GM18867 (cell line): Measurements from ENCODE around the gene CNTNAP5.
"Not testable (repeated sequence)": the region's sequence is repeated elsewhere in the genome, so short reads cannot be mapped to it uniquely, and the experiment has no call there.

Experiments used
- ATAC-seq: cut with Tn5 transposase; IDR thresholded peaks from one replicate; pipeline ENCODE4 v1.9.1; 2021; ENCODE audit warnings: mild to moderate bottlenecking, moderate library complexity; ENCODE audit not compliant: unreplicated experiment

Gene CNTNAP5

GRCh38 chr2:124317628-124318027 is 292.5 kb downstream of the CNTNAP5 start:
- ATAC-seq = no peak

- ATAC-seq = no peak
These were observed 293.8 kb downstream of the CNTNAP5 start for GRCh38 chr2:124318913-124319312.

- no peak for ATAC-seq
These were observed 294.5 kb downstream of the CNTNAP5 start for GRCh38 chr2:124319577-124319976.

DNA sequence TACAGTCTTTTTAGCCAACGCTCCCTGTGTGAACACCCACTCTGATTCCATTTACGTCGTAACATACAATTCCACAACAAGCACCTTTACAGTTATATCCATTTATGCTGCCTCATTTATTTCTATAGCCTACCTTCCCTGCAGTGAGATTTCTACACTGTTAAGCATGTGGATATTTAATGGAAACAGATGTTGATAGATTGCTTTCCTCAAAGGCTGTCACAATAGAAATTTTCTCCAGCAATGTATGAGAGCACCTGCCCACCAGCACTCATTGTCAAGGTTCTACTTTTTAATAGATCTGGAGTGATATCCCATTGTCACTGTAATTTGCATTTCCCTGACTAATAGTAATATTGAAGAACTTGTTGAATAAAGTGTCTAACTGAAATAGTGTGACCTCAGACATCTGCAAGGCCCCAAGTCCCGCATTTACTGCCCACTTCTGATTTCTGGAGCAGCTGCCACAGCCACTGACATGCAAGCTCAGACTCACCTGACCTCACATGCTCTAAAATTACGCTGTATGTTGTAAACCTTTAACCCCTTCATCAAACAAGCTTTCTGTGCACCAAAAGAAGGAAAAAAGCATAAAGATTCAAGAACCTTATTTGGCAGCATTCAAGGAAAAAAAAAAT is 295.1 kb downstream of the CNTNAP5 start:
- no peak for ATAC-seq

GRCh38 chr2:124323321-124323720 is 298.2 kb downstream of the CNTNAP5 start:
- ATAC-seq = no peak

GRCh38 chr2:124325667-124326440 is 300.8 kb downstream of the CNTNAP5 start:
- no peak for ATAC-seq

- no peak for ATAC-seq
These were observed 302.2 kb downstream of the CNTNAP5 start for GRCh38 chr2:124327303-124327702.

GRCh38 chr2:124328397-124328796 is 303.3 kb downstream of the CNTNAP5 start:
- no peak for ATAC-seq

GRCh38 chr2:124333784-124334183 is 308.7 kb downstream of the CNTNAP5 start:
- ATAC-seq = no peak

- no peak for ATAC-seq
These were observed 310.0 kb downstream of the CNTNAP5 start for GRCh38 chr2:124335058-124335457.

GRCh38 chr2:124339709-124340108 is 314.6 kb downstream of the CNTNAP5 start:
- ATAC-seq = no peak

DNA sequence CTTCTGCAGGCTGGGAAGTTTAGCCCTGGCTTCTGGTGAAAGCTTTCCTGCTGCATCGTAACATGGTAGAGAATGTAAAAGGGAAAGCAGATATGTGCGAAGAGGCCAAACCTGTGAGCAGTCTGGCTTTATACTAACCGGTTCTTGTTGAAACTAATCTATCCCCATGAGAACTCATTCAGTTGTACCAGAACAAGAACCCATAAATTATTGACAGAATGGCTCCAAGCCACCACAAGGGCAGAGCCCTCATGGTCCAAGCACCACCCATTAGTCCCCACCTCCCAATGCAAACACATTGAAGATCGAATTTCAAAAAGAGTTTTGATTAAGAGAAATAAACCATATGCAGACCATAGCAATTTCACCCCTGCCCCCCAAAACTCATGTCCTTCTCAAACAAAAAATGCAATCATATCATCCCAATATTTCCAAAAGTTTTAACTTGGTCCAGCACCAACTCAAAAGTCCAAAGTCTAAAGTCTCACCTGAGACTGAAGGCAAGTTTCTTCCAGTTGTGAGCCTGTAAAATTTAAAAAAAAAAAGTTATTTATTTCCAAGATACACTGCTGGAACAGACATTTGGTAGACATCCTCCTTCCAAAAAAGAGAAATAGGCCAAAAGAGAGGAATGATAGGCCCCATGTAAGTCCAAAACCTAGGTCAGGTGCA is 318.9 kb downstream of the CNTNAP5 start:
- ATAC-seq = no peak

DNA sequence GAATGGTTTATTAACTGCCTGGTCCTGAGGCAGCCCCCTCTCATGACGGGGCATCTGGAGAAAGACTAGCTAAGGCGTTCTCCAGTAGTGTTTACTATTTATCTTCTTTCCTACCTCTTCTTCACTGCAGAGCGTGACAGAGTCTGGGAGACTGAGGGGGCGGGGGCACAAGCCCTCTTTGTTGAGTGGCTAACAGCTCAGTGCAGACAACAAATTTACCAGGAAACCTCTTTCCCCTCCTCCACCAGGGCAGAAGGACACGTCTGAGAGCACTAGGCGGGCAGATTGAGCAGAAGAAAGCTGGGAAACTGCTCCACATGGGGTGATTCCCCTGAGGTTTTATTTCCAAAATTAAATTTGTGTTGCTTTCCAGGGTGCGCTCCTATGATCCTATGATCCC is 322.1 kb downstream of the CNTNAP5 start:
- ATAC-seq = no peak

- no peak for ATAC-seq
These were observed 328.6 kb downstream of the CNTNAP5 start for GRCh38 chr2:124353656-124354055.

- no peak for ATAC-seq
These were observed 329.4 kb downstream of the CNTNAP5 start for GRCh38 chr2:124354466-124354865.

GRCh38 chr2:124361966-124362365 is 336.9 kb downstream of the CNTNAP5 start:
- not testable (repeated sequence) for ATAC-seq

- no peak for ATAC-seq
These were observed 344.1 kb downstream of the CNTNAP5 start for GRCh38 chr2:124369181-124369580.

GRCh38 chr2:124380221-124380749 is 355.2 kb downstream of the CNTNAP5 start:
- no peak for ATAC-seq

DNA sequence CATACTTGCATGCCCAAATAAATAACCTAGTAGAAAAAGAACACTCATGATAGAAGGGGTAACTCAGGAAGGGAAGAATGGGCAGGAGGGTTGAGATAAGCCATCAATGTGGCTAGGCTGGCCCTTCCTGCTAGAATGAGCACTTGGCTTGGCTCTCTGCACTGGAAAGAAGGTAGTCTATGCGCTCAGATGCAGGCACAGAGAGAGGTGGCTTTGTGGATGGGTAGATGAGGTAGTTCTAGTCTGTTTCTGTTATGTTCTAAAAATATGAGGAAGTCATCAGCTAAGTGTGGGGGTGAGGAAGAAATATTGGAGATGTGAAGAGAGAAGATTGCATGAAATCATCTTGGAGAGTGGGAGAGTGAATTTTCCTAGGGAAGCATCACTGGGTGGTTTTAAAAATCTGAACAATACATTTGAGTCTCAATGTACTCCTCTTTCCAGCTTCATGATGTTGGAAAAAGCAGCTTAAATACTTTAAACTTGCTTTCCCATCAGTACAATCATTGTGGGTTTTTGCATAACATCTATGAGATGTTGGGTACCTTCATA is 357.1 kb downstream of the CNTNAP5 start:
- ATAC-seq = no peak

- ATAC-seq = no peak
These were observed 370.9 kb downstream of the CNTNAP5 start for GRCh38 chr2:124395961-124396360.

GRCh38 chr2:124402274-124402673 is 377.2 kb downstream of the CNTNAP5 start:
- ATAC-seq = no peak
